HG02885 (cell line): ENCODE results near the gene HOXA2.

Source experiments
- ATAC-seq: cut with Tn5 transposase; IDR thresholded peaks from one replicate; pipeline ENCODE4 v1.9.1; 2021; ENCODE audit warnings: mild to moderate bottlenecking; ENCODE audit not compliant: unreplicated experiment, poor library complexity

The HOXA2 gene

DNA sequence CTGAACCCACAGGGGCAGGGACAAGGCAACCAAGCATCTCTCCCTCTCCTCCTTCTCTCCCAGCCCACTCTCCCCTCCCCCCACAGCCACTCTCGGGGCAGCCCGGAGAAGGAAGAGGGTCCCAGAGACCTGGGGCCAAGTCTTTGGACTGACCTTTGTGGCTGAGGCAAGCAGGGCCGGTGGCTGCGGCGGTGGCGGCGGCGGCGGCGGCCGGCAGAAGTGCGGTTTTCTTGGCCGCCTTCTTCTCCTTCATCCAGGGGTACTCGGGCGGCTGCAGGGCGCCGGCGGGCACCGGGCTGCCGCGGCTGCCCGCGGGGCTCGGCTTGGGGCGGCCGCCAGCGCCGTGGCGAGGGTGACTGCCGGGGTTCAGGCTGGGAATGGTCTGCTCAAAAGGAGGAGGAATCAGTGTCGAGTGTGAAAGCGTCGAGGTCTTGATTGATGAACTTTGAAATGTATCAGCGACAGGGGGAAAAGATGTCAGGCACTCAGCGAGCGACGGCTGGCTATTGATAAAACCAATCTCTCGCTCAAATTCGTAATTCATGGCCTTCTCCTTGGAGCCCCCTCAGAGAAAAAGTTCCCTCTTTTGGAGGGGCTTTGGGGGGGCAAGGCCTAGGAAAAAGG is 414 bp downstream of the HOXA2 start:
- ATAC-seq, result no peak

- no peak for ATAC-seq
Measured at GRCh38 chr7:27101171-27101956, 1.1 kb downstream of the HOXA2 start.

DNA sequence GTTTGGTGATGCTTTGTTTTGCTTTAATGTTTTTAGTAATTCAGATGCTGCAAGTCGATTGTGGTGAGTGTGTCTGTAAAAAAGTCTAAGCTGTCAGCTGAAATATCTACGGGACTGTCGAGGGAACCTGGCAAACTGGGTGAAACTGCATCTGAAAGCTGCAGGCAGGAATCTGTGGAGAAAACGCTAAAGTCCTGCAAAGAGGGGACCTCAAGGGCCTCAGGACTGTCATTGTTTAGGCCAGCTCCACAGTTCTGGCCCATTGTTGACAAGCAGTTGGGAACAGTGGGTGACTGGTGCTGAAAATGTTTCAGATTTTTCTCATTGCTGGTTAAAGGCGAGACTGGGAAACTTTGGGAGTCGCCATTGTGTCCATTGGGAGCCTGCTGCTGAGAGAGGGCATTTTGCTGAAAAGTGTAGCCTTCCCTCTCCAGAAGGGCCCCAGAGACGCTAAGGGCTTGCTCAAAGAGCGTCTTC is 1.8 kb downstream of the HOXA2 start:
- ATAC-seq, result no peak

DNA sequence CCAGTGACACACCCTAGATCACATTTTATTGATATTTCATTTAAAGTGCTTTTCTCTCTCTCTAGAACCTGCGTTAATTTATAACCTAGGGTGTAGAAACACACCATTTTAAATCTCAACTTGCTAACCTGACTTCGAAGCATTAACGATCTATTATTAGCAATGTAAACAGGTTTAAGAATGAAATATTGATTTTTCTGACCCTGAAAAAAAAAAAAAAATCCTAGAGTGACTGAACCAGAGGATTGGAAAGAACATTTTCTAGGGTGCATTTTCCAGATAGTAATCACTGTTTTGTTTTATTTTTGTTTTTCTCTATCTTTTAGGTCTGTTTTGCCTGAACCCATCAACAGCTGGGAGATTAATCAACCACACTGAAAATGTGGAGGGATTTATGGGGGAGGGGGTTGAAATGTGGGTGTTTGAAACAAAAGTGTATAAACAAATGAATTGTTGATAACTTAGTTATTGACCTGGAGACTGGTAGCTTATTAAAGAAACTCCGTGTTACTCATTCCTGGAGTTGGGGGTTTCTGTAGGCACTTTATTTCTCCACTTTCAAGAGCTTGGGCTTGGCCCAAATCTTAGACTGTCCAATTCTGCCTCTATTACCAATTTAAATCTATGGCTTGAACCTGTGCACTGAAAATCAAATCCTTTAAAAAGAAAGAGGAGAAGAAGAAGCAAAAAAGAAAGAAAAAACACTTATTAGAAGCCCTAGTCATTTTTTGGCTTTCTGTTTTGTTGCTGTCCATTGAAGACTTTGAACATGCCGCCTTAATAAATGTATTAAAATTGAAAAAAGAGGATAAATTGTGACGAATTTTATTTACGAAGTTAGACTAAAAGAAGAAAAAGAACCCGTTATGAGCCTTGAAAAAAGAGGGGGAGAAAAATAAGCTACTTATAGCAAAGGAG is 2.8 kb downstream of the HOXA2 start:
- ATAC-seq, result no peak

GRCh38 chr7:27098578-27099451 is 3.7 kb downstream of the HOXA2 start:
- ATAC-seq, result no peak

- no peak for ATAC-seq
Measured at GRCh38 chr7:27097686-27098577, 4.6 kb downstream of the HOXA2 start.

DNA sequence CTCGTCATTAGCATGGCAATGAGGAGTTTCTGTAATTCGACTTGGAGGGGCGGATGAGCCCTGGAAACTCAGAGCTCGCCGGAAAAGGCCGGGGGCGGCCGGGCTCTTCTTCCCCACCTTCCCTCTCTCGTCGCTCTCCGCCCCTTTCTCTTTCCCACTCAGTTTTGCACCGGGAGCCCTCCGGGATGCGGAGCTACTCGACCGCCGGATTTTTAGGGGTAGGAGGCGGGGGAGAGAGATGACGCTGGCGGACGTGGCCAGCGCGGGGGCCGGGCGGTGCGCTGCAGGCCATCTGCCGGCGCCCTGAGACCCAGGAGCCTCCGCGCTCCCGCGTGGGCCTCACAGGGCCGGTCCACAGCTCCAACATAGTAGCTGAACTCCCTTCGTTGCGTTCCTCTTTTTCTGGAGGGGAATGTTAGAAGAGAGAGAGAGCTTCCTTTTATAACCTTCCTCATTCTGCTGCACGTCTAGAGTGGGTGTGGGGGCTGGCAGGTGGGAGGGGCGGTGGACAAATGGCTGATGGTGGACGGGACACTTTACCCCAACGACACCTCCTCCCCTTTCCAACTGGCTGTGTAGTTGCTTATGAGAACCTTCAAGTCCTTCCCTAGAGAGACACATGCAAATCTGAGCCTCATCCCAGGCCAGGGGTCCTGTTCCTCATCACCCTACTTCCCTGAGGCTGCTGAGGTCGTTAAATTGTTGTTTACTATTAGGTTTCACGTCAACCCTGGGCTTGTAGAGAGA is 5.5 kb downstream of the HOXA2 start:
- no peak for ATAC-seq

GRCh38 chr7:27095897-27096767 is 6.4 kb downstream of the HOXA2 start, which contains the start of gene HOXA1:
HOXA1 (minus strand) TSS chr7:27096000; CDS start chr7:27095912, 88 bp downstream.
- peak; percentile 87 for ATAC-seq

GRCh38 chr7:27095050-27095896 is 7.2 kb downstream of the HOXA2 start:
- peak; percentile 14 for ATAC-seq

DNA sequence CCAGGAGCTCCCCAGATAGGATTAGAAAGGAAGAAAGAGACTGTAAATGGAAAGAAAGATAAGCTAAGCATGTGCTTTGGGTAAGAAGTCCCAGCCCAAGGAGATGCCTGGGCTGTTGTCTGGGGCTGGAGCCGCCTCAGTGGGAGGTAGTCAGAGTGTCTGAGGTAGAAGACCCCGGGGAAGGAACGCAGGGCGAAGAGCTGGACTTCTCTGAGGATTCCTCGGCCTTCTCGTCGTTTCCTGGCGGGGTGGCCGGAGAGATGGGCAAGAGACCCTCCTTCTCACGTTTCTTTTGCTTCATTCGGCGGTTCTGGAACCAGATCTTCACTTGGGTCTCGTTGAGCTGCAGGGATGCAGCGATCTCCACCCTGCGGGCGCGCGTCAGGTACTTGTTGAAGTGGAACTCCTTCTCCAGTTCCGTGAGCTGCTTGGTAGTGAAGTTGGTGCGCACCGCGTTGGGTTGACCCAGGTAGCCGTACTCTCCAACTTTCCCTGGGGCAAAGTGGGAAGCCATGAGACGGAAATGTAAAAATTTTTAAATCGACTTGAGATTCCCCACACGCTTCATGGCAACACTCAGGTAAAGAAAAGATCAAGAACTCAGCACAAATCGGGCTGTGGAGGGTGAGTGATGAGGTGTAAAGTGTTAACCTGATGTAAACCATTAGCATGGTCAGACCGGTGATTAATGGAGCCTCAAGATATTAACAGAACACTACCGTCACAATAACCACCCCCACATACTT is 8.0 kb downstream of the HOXA2 start:
- no peak for ATAC-seq

DNA sequence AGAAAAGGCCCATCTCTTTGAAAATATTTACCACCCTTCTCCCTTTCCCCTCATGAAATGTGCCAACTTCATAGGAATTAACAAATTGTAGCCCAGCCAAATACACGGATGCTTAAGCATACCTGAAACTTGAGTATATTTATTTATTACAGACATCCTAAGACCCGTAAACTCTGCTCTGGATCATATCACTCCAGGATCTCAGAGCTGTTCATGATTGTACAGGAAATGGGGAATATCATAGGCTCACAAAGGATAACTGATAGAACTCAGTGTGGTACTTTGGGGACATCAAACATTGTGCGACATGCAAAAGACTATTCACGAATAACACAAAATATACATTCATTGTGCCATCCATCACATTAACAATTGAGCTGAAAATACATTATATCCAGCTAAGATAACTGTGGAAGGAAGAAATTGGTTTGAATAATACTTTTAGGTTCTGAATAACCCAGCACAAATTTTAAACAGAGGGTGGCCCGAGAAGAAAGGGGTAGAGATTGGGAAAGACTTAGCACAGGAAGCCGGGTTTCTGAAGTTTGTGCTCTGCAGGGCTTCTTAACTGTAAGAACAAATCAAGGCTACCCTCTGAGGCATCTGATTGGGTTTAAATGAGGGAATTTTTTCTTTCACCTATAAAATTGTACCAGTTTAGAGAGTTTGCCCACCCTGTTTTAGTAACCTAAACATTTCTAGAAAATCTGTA is 9.1 kb downstream of the HOXA2 start:
- ATAC-seq, result no peak

DNA sequence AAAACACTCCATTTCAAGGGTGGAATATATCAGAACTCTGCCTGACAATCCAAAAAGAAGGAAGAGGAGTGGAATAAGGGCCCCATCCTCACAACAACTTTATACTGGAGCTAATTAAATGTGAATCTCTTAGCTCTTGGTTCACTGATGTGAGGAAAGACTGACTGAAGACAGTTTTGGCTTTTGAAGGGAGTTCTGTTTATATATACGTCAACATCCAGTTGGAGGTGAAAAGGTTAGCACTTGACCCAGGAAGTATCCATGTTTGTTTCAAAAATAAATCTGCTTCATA is 9.7 kb downstream of the HOXA2 start:
- ATAC-seq, result no peak

DNA sequence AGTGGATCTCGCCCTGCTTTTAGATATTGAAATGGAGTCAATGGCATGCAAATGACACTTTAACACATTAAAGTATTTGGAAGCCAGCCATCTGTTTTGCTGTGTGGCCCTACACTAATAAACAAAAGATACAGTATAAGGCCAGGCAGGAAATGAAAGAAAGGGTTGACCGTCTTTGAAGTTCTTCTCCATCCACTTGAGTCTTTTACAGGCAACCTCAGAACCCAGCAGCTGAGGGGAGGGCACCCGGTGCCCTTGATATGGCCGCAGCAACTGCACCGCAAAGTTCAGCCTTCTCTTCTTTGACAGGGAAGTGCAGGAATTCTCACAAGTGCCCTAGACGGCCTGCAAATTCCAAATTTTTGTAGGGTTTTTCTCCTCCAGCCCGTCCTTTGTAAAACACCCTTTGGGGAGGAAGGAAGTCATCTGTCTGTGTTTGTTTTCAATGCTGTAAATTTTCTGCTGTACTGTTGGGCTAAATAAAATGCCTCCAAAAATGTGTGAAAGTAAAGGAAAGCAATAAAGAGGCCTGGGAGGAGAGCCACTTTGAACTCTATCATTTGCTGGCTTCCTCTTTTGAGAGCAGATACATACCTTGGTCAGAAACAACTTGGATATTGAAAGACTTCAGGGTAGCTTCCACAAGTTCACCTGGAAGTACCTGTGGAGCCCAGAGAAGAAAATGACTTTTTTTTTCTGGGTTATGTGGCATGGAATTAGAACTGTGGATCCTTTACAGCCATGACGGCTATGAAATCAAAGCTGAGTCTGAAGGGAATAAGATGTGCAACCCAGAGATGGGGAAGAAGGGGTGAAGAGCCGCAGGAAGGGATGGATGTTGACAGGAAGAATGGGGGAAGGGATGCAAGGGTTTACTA is 10.3 kb downstream of the HOXA2 start:
- ATAC-seq, result no peak

- no peak for ATAC-seq
Measured at GRCh38 chr7:27091105-27091504, 11.4 kb downstream of the HOXA2 start.
